ENCODE measurements around the gene PLEKHG1.

PLEKHG1 gene

GRCh38 chr6:150619275-150619674 is 19.6 kb downstream of the PLEKHG1 start:
- TF ChIP-seq CTCF (IDR thresholded peaks at IDR 0.05; ENCODE audit: low read depth, low read length): no peak
- in situ Hi-C loops (cut with HindIII; ENCODE audit: low sequenced_read_pairs): no loop called here
- H3K4me3 ChIP-seq (ENCODE audit: low read depth, low read length): no peak overlapping the region
- DNase-seq (ENCODE audit: low read depth, low spot score): no peak

GRCh38 chr6:150620244-150620643 is 20.6 kb downstream of the PLEKHG1 start:
- in situ Hi-C loops (cut with HindIII; ENCODE audit: low sequenced_read_pairs): no loop called here

GRCh38 chr6:150620763-150621162 is 21.1 kb downstream of the PLEKHG1 start:
- in situ Hi-C loops (cut with HindIII; ENCODE audit: low sequenced_read_pairs): no loop called here
- no peak overlapping the region for H3K4me3 ChIP-seq (ENCODE audit: low read depth, low read length)
- TF ChIP-seq CTCF (IDR thresholded peaks at IDR 0.05; ENCODE audit: low read depth, low read length): no peak
- DNase-seq (ENCODE audit: low read depth, low spot score): no peak

More at GRCh38 chr6:150620244-150620643, 20.6 kb downstream of the PLEKHG1 start:
- H3K4me3 ChIP-seq (ENCODE audit: low read depth, low read length): no peak overlapping the region
- TF ChIP-seq CTCF (IDR thresholded peaks at IDR 0.05; ENCODE audit: low read depth, low read length): no peak
- no peak for DNase-seq (ENCODE audit: low read depth, low spot score)

- no peak for TF ChIP-seq CTCF (IDR thresholded peaks at IDR 0.05; ENCODE audit: low read depth, low read length)
- DNase-seq (ENCODE audit: low read depth, low spot score): no peak
- in situ Hi-C loops (cut with HindIII; ENCODE audit: low sequenced_read_pairs): no loop called here
- no peak overlapping the region for H3K4me3 ChIP-seq (ENCODE audit: low read depth, low read length)
Measured at GRCh38 chr6:150622476-150622875, 22.8 kb downstream of the PLEKHG1 start.

- no peak overlapping the region for H3K4me3 ChIP-seq (ENCODE audit: low read depth, low read length)
- no peak for TF ChIP-seq CTCF (IDR thresholded peaks at IDR 0.05; ENCODE audit: low read depth, low read length)
- no peak for DNase-seq (ENCODE audit: low read depth, low spot score)
- in situ Hi-C loops (cut with HindIII; ENCODE audit: low sequenced_read_pairs): no loop called here
Measured at GRCh38 chr6:150622941-150623874, 23.5 kb downstream of the PLEKHG1 start.

- no peak for DNase-seq (ENCODE audit: low read depth, low spot score)
- H3K4me3 ChIP-seq (ENCODE audit: low read depth, low read length): no peak overlapping the region
- no peak for TF ChIP-seq CTCF (IDR thresholded peaks at IDR 0.05; ENCODE audit: low read depth, low read length)
- in situ Hi-C loops (cut with HindIII; ENCODE audit: low sequenced_read_pairs): no loop called here
Measured at GRCh38 chr6:150624191-150624590, 24.5 kb downstream of the PLEKHG1 start.

All from astrocyte of the spinal cord (primary cell).